GM12865 (cell line): ENCODE data around the gene EDIL3.

Source experiments
- DNase-seq: peaks from one replicate; pipeline ENCODE4 v3.0.0; 2010; ENCODE audit warnings: low read depth
- H3K4me3 ChIP-seq: 2 replicates; pipeline ENCODE4 v1.5.1; 2011; ENCODE audit warnings: mild to moderate bottlenecking, low read depth, low read length, control low read depth
- TF ChIP-seq, protein P1 (sequence below): IDR thresholded peaks from 2 replicates; pipeline ENCODE4 v1.5.1; 2011; ENCODE audit warnings: low read length, control low read depth, low read depth, inconsistent platforms; ENCODE audit not compliant: insufficient read depth; ENCODE audit errors: missing control alignments

Gene EDIL3

DNA sequence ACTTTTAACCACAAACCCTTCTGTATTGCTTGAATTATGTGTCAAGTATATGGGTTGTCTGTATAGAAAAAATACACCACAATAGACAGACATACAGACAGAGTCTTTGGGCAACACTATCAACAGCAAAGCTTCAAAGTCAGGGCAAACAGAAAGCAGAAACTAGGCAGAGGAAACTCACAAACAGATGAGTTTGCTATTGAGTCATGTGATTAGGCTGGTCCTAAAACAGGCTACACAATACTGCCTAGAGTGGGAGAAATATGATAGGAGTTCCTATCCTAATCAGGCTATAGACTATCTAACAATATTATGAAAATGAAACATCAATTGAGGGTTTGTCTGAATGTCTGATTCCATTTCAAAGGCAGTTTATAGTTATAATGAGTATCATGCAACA lies 156.4 kb downstream of the EDIL3 start:
- DNase-seq, result no peak
- TF ChIP-seq, protein P1, sequence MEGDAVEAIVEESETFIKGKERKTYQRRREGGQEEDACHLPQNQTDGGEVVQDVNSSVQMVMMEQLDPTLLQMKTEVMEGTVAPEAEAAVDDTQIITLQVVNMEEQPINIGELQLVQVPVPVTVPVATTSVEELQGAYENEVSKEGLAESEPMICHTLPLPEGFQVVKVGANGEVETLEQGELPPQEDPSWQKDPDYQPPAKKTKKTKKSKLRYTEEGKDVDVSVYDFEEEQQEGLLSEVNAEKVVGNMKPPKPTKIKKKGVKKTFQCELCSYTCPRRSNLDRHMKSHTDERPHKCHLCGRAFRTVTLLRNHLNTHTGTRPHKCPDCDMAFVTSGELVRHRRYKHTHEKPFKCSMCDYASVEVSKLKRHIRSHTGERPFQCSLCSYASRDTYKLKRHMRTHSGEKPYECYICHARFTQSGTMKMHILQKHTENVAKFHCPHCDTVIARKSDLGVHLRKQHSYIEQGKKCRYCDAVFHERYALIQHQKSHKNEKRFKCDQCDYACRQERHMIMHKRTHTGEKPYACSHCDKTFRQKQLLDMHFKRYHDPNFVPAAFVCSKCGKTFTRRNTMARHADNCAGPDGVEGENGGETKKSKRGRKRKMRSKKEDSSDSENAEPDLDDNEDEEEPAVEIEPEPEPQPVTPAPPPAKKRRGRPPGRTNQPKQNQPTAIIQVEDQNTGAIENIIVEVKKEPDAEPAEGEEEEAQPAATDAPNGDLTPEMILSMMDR, result no peak

DNA sequence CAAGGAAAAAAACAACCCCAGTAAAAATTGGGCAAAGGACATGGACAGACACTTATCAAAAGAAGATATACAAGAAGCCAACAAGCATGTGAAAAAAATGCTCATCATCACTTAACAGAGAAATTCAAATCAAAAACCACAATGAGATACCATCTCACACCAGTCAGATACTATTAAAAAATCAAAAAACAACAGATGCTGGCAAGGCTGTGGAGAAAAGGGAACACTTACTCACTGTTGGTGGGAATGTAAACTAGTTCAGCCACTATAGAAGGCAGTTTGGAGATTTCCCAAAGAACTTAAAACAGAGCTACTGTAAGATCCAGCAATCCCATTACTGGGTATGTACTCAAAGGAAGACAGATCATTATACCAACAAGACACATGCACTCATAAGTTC lies 157.4 kb downstream of the EDIL3 start:
- TF ChIP-seq, protein P1, result no peak
- no peak for DNase-seq
- H3K4me3 ChIP-seq, result no peak overlapping the region

More for the DNA sequence above, 156.4 kb downstream of the EDIL3 start:
- H3K4me3 ChIP-seq, result no peak overlapping the region

DNA sequence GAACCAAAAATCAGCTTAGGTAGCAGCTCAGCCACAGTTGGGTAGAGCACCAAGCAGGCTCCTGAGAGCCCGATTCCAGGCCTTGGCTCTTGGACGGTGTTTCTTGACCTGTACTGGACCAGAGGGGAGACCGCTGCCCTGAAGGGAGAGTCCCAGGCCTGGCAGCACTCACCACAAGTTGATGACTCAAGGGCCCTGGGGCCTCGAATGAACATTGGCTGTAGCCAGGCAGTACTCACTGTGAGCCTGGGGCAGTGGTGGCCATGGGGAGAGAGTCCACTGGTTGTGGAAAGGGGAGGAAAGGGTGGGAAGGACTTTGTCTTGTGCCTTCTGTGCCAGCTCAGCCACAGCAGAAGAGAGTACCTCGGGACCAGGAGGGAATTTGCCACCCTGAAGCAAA lies 166.1 kb downstream of the EDIL3 start:
- TF ChIP-seq, protein P1, result no peak
- no peak for DNase-seq
- H3K4me3 ChIP-seq, result no peak overlapping the region

DNA sequence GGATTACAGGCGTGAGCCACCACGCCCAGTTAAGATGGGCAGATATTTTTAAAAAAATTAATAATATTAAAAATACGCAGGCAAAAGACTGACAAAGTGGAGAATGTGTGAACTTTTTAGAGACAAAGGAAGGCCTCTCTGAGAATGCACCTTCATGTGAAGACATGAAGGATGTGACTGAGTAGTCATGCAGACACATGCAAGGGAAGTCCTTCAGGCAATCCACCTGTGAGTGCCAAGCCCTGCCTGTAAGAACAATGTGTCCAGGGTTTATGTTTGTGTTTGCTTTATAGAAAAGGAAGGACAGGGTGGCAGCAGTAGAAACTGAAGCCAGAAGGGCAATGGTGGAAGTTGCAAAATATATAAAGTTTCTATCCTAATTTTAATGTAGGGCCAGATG lies 169.2 kb downstream of the EDIL3 start:
- TF ChIP-seq, protein P1, result no peak
- no peak overlapping the region for H3K4me3 ChIP-seq
- DNase-seq, result no peak

DNA sequence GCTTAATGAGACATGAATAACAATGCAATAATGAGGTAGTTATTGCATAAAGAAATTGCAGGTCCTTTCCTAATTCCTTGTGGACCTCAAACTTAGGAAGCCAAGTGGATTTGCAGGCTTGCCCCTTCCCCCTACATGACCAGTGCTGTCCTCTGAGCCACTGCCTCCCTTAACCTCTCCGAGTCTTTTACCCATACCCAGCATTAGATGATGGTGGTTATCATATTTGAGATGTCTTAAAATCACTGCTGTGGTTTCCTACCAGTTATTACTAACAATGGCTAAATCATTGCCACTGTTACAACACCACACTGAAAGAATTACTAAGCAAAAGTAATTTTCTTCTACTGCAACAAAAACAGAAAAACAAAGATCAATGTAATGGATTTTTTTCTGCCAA lies 170.8 kb downstream of the EDIL3 start:
- no peak overlapping the region for H3K4me3 ChIP-seq
- TF ChIP-seq, protein P1, result no peak
- DNase-seq, result no peak

DNA sequence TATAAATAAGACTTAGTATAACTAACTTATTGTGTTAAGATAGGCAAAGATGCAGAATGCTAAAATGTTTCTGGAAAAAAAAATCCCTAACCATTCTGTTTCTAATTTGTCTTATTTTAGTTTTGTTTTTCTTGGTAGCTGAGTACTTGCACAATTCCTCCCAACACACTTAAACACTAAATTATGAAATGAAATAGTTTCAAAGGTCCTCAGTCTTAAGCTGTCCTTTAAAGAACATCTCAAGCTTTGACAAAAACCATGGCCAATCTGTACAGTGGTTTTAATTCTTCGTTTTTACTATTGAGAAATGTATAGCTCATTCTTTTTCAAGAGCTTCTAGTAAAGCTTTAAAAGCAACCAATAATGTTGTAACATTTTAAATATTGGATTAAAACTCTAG lies 171.5 kb downstream of the EDIL3 start:
- DNase-seq, result no peak
- TF ChIP-seq, protein P1, result no peak
- no peak overlapping the region for H3K4me3 ChIP-seq

DNA sequence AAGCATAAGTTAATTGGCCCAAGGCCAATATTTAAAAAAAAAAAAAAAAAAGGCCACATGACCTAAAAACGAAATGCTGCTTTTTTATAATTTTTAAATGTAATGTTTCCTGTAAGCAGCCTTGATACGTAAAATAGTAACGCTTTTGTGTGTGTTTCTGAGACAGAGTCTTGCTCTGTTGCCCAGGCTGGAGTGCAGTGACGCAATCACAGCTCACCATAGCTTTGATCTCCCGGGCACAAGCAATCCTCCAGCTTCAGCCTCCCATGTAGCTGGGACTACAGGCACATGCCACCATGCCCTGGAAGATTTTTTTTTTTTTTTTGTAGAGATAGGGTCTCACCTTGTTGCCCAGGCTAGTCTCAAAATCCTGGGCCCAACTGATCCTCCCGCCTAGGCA lies 179.9 kb downstream of the EDIL3 start:
- DNase-seq, result no peak
- H3K4me3 ChIP-seq, result no peak overlapping the region
- TF ChIP-seq, protein P1, result no peak
